Activated CD8-positive, alpha-beta memory T cell treated with anti-CD3 and anti-CD28 coated beads for 1 hour (primary cell): ENCODE measurements around the gene SH2D3A.

ENCODE experiments used
- DNase-seq, 2 donors: peaks; one replicate each; pipeline ENCODE4 v3.0.0-alpha.2; 2020; ENCODE audit warnings: low read depth in 1 of 2; ENCODE audit errors: extremely low read depth in 1 of 2

The SH2D3A gene

GRCh38 chr19:6738787-6739389, 28.3 kb downstream of the SH2D3A start:
- DNase-seq, result peak in 1 of 2 donors; percentile 11

- DNase-seq, result peak; percentile 44 to 61
Measured at GRCh38 chr19:6737873-6738786, 29.1 kb downstream of the SH2D3A start.

- DNase-seq, result peak; percentile 97 to 98
Measured at GRCh38 chr19:6737284-6737872, 29.9 kb downstream of the SH2D3A start, which contains the start of gene GPR108. Gene GPR108, minus strand, starts transcription at chr19:6737580. Its CDS starts 4 bp downstream, at chr19:6737576.

GRCh38 chr19:6736917-6737283, 30.3 kb downstream of the SH2D3A start:
- DNase-seq, result no peak

- peak in 1 of 2 donors; percentile 36 for DNase-seq
Measured at GRCh38 chr19:6736169-6736916, 30.9 kb downstream of the SH2D3A start.

GRCh38 chr19:6735181-6735911, 31.9 kb downstream of the SH2D3A start:
- DNase-seq, result no peak

GRCh38 chr19:6734096-6734696, 33.0 kb downstream of the SH2D3A start:
- no peak for DNase-seq

- no peak for DNase-seq
Measured at GRCh38 chr19:6733338-6734095, 33.7 kb downstream of the SH2D3A start.

GRCh38 chr19:6732803-6733337, 34.4 kb downstream of the SH2D3A start:
- DNase-seq, result no peak

GRCh38 chr19:6731822-6732221, 35.4 kb downstream of the SH2D3A start:
- DNase-seq, result no peak

- no peak for DNase-seq
Measured at GRCh38 chr19:6730941-6731670, 36.1 kb downstream of the SH2D3A start.

GRCh38 chr19:6730153-6730804, 37.0 kb downstream of the SH2D3A start:
- DNase-seq, result no peak

GRCh38 chr19:6729573-6730152, 37.6 kb downstream of the SH2D3A start:
- DNase-seq, result no peak

GRCh38 chr19:6728346-6728745, 38.9 kb downstream of the SH2D3A start:
- DNase-seq, result no peak

- no peak for DNase-seq
Measured at GRCh38 chr19:6725513-6726231, 41.6 kb downstream of the SH2D3A start.

- DNase-seq, result no peak
Measured at GRCh38 chr19:6724631-6725492, 42.4 kb downstream of the SH2D3A start.
